Measurements from ENCODE around the gene ZNF33B. TPM values are rescaled to one million over a fixed set of nuclear protein-coding genes. Genes with fewer than 3 reads are reported as not detected.
"Not testable (repeated sequence)": the region's sequence is repeated elsewhere in the genome, so short reads cannot be mapped to it uniquely, and the experiment has no call there.

The ZNF33B gene
- total RNA-seq, 1 donor from 2014 or later: 37.5 TPM

DNA sequence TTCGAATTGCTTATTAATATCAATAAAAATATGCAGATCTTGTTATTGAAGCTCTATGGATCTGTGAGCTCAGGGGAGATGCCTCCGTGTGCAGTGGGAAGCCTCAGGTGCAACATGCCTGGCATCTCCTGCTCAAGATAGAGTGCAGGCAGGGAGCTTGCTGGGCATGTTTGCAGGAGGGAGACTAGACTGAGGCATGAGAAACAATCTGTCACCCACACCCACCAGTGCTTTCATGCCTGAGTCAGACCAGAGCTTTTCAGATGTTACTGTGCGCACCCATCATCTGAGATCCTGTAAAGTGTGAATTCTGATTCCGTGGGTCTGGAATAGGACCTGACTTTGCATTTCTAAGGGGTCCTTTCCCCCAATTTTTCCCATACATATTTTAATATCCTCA, 62.0 kb downstream of the ZNF33B start:
- Mint-ChIP-seq H3K27ac (ENCODE audit: unreplicated experiment) (no peak overlapping the region), H3K9me3 (ENCODE audit: unreplicated experiment) (peaks cover 8% of the 10 kb centered on the region), H3K27me3 (ENCODE audit: unreplicated experiment) (peaks cover 5% of the 10 kb centered on the region), H3K4me3 (ENCODE audit: unreplicated experiment) (no peak overlapping the region), H3K36me3 (ENCODE audit: unreplicated experiment) (no peaks in the 10 kb centered on the region), H3K4me1 (ENCODE audit: low read depth, unreplicated experiment) (no peaks in the 10 kb centered on the region)
- DNase-seq: no peak
- TF ChIP-seq, protein P1, sequence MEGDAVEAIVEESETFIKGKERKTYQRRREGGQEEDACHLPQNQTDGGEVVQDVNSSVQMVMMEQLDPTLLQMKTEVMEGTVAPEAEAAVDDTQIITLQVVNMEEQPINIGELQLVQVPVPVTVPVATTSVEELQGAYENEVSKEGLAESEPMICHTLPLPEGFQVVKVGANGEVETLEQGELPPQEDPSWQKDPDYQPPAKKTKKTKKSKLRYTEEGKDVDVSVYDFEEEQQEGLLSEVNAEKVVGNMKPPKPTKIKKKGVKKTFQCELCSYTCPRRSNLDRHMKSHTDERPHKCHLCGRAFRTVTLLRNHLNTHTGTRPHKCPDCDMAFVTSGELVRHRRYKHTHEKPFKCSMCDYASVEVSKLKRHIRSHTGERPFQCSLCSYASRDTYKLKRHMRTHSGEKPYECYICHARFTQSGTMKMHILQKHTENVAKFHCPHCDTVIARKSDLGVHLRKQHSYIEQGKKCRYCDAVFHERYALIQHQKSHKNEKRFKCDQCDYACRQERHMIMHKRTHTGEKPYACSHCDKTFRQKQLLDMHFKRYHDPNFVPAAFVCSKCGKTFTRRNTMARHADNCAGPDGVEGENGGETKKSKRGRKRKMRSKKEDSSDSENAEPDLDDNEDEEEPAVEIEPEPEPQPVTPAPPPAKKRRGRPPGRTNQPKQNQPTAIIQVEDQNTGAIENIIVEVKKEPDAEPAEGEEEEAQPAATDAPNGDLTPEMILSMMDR (IDR thresholded peaks at IDR 0.05; ENCODE audit: partially characterized antibody, unreplicated experiment): no peak

DNA sequence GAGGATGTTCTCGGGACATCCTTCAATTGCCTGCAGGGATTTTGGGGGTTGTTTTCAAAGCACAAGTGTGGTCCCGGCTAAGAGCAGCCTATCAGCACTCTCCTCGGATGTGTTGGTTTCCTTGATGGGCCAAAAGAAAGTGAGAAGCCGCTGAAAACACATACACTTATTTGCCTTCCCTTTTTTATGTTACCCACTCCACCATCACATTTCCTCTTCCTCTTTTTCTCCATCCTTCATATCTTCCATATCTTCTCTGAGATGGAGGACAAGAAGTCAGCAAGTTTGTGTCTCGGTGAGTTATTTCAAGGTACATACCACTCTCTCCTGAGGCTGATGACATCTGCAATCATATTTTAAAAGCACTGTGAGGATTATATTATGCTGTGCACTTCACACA, 64.0 kb downstream of the ZNF33B start:
- Mint-ChIP-seq H3K4me3 (ENCODE audit: unreplicated experiment) (no peak overlapping the region), H3K36me3 (ENCODE audit: unreplicated experiment) (no peaks in the 10 kb centered on the region)

DNA sequence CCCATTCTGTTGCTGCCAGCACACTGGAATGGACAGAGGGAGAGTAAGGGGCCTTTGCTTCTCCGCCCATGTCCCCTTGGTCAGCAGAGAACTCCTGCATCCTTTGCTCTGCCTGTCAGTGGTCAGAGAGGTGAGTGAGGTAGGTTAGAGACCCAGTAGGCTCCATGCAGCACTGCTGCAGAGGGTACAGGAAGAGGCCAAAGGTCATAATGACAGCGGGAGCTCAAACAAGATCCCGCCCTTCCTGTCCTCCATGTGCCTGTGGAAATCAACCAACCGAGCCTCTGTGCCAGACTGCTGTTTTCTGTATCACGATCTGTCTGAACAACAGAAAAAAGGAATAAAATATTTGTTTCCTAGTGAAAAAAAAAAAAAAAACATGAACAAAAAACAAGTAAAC, 81.4 kb downstream of the ZNF33B start:
- Mint-ChIP-seq H3K4me1 (ENCODE audit: low read depth, unreplicated experiment) (peaks cover 2% of the 10 kb centered on the region), H3K4me3 (ENCODE audit: unreplicated experiment) (no peak overlapping the region), H3K9me3 (ENCODE audit: unreplicated experiment) (peaks cover 14% of the 10 kb centered on the region), H3K27me3 (ENCODE audit: unreplicated experiment) (peaks cover 6% of the 10 kb centered on the region), H3K27ac (ENCODE audit: unreplicated experiment) (no peak overlapping the region), H3K36me3 (ENCODE audit: unreplicated experiment) (peaks cover 5% of the 10 kb centered on the region)
- TF ChIP-seq, protein P1 (IDR thresholded peaks at IDR 0.05; ENCODE audit: partially characterized antibody, unreplicated experiment): no peak
- DNase-seq: no peak

More for the DNA sequence above, 64.0 kb downstream of the ZNF33B start:
- H3K27me3 Mint-ChIP-seq (ENCODE audit: unreplicated experiment): peaks cover 5% of the 10 kb centered on the region
- H3K9me3 Mint-ChIP-seq (ENCODE audit: unreplicated experiment): peaks cover 8% of the 10 kb centered on the region
- H3K27ac Mint-ChIP-seq (ENCODE audit: unreplicated experiment): no peak overlapping the region
- TF ChIP-seq, protein P1 (IDR thresholded peaks at IDR 0.05; ENCODE audit: partially characterized antibody, unreplicated experiment): no peak
- no peaks in the 10 kb centered on the region for H3K4me1 Mint-ChIP-seq (ENCODE audit: low read depth, unreplicated experiment)
- no peak for DNase-seq

DNA sequence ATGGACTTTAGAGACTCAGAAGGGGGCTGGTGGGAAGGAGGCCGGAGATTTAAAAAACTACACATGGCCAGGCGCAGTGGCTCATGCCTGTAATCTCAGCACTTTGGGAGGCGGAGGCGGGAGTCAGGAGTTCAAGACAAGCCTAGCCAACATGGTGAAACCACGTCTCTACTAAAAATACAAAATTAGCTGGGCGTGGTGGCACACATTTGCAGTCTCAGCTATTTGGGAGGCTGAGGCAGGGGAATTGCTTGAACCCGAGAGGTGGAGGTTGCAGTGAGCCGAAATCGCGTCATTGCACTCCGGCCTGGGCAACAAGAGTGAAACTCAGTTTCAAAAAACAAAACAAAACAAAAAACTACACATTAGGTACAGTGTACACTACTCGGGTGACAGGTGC, 84.8 kb downstream of the ZNF33B start:
- peak overlapping the region; percentile 95 for H3K4me3 Mint-ChIP-seq (ENCODE audit: unreplicated experiment)

DNA sequence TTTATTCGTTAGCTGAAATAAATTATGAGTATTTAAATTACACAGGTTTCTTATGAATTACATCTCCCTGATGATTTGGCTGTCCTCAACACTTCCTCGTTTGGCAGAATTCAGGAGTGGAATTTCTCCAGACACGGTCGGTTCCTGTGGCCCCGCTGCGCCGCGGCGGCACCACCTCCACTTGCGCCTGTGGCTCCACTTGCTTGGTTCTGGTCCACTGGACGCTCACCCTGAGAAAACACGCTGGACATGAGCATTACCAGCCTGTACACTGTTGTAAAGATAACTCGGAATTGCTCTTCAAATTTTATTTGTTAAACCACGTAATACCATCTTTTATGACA, 85.3 kb downstream of the ZNF33B start:
- Mint-ChIP-seq H3K36me3 (ENCODE audit: unreplicated experiment) (peaks cover 5% of the 10 kb centered on the region), H3K27me3 (ENCODE audit: unreplicated experiment) (peaks cover 9% of the 10 kb centered on the region), H3K9me3 (ENCODE audit: unreplicated experiment) (peaks cover 17% of the 10 kb centered on the region), H3K27ac (ENCODE audit: unreplicated experiment) (peak overlapping the region; percentile 85), H3K4me3 (ENCODE audit: unreplicated experiment) (peak overlapping the region; percentile 95), H3K4me1 (ENCODE audit: low read depth, unreplicated experiment) (peaks cover 6% of the 10 kb centered on the region)
- DNase-seq: no peak
- TF ChIP-seq, protein P1 (IDR thresholded peaks at IDR 0.05; ENCODE audit: partially characterized antibody, unreplicated experiment): no peak

More for the DNA sequence above, 84.8 kb downstream of the ZNF33B start:
- DNase-seq; H3K36me3 Mint-ChIP-seq (ENCODE audit: unreplicated experiment); H3K4me1 Mint-ChIP-seq (ENCODE audit: low read depth, unreplicated experiment); H3K27me3 Mint-ChIP-seq (ENCODE audit: unreplicated experiment); H3K27ac Mint-ChIP-seq (ENCODE audit: unreplicated experiment): not testable (repeated sequence)
- peaks cover 17% of the 10 kb centered on the region for H3K9me3 Mint-ChIP-seq (ENCODE audit: unreplicated experiment)
